ENCODE data around the gene BOLA1.
"Not testable (repeated sequence)": the region's sequence is repeated elsewhere in the genome, so short reads cannot be mapped to it uniquely, and the experiment has no call there.

The BOLA1 gene

DNA sequence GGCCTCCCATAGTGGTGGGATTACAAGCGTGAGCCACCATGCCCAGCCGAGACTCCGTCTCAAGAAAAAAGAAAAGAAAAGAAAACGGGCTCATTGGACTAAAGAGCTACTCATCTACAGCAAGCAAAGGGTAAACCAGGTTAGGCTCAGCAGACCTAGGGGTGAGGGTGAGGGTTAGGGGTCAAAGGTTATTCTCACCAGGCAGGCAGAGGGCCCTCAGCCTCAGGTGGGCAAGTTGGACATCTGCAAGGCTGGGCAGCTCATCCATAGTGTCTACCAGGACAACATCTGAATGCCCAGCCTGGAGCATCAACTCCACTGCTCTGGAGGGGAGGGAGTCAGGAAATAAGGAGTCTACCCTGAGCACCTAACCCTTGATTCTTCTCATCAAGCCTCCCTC lies 33.8 kb downstream of the BOLA1 start:
- no peak for DNase-seq

DNA sequence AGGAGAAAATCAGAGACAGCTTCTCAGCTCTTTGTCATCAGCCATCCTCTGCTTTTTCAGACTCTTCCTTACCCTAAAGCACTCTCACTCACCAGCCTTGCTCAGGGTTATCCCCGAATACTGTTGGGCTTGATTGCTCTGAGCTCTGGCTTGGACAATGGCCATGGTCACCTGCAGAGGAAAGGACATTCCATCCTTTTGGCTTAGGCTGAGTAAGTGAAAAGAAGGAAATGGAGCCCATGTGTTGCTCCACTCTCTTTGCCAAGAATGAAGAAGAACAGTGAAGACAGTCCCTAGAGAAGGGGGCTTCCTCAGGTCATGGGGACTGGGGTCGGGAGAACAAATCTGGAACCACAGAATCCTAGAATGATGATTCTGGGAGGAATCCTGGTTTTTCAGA lies 35.0 kb downstream of the BOLA1 start:
- no peak for DNase-seq

DNA sequence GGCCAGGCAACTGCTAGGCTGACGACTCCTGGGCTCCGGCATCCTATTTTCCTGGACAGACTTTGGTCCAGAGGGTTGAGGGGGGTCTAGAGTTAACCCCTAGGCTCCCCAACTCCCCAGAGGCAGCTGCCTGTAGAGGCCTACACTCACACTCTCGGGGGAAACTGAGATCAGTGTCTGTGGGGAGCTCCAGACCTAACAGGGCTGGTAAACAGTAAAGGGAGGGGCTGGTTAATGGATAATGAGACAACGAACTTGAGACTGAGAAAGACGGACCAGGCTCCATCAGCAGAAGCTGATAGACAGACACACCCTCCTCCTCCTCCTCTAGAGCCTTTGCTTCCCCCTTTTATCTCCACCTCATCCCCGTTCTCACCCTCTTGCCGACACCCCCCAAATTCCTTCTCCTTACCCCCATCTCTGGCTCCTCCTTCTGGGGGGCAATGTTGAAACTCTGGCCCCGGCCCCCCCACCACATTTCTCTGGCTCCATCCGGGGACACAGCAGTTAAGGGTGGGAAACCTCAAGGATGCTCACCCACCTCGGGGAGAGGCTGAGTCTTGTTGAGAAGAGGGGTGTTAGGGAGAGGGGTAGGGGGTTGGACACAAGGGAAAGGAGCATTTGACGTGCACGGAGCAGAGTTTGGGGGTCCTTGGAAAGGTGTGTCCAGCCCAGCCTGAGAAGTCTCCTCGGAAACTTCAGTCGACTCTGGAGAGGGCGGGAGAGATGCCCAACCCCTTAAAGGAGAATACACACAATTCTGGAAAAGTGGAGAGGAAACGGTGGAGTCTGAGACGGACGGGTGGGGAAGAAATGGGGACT lies 37.0 kb downstream of the BOLA1 start, which contains the start of gene MTMR11:
TSS of gene MTMR11 (minus strand) at position 710 of the 822 bp plus-strand sequence. CDS start at position 478, 232 bp downstream.
- no peak for DNase-seq

DNA sequence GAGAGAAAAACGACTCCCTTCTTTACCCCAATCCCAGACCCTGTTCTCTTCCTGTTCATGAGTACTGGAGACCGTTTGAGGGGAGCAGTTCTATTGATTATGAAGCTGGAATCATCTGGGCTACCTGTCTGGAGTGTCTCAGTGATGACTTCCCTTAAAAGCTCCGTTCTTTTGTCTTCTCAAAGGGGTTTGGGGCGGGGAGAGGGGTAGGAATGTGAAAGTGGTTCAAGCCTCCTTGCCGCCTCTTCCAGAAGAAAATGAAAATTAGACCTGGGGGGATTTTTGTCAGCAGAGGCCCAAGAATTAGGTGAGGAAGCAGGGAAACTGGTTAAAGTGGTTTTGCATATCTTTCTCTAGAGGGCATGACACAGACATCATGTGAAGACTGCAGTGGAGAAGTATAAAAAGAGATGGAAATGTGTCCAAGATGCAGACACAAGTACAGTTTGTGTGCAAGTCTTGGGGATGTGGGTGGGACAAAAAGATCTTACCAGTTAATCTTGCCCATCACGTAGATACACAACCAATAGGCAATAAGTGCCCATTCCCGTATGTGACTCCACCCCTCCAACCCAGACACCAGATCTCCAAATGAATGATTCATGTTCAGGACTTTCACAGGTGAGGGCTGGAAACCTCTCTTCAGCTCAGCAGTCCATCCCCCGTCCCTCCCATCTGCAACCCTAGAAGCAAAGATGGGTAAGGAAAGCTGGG lies 37.8 kb downstream of the BOLA1 start:
- DNase-seq = peak; percentile 67

DNA sequence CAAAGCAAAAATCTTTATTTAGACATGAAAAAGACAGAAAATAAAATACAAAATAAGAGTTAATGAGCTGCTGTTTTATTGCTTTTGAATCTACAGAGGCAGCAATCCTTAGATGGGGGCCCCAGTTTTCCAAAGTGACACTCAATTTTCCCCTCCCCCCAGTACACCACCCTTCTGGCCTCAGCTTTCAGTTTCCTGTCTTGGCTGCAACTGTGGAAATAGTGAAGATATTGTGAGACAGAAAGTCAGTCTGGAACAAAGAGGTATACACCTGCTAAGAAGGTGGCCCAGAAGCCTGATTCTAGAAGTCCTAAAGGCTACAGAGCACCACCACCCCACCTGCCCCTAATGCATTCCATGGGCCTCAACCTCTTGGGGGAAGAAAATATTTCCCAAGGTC lies 38.4 kb downstream of the BOLA1 start:
- no peak for DNase-seq

DNA sequence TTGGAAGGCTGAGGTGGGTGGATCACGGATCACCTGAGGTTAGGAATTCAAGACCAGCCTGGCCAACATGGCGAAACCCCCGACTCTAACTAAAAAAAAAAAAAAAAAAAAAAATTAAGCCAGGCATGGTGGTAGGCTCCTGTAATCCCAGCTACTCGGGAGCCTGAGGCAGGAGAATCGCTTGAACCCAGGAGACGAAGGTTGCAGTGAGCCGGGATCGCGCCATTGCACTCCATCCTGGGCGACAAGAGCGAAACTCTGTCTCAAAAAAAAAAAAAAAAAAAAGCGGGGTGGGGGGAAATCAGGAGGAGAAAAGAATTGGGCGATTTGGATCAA lies 39.3 kb downstream of the BOLA1 start:
- DNase-seq = not testable (repeated sequence)

DNA sequence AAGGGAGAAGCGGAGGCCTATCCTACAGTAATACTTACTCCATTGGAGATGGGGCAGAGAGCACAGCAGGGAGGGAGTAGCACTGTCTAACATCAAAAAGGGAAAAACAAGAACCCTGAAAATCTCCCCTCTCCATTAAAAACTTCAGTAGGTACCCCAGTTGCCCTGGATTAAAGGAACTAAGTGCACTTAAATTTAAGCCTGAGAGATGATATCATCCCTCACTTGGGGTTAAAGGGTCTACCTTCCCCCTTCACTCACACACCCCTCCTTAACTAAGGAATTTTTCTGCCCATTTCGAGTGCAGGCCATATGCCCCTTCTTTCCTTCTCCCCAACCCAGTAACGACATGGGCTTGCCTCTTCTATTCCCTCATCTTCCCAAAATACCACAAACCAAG lies 41.1 kb downstream of the BOLA1 start:
- no peak for DNase-seq

DNA sequence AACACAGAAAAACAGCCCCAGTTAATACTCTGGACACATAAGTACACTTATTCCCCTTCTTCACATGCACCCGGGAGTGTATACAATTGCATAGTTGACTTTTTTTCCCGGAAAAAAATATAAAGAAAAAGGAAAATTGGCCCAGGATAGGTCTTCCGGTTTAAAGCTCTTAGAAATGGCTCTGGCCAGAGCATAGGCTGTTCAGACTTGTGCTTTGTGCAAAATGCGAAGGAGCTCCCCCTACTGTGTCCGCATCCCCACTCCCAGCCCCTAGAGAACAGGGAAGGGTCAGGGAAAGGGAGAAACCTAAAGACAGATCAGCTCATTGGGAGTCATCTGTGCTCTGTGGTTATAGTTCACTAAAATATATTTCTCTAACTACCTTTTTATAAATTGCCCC lies 42.8 kb downstream of the BOLA1 start:
- no peak for DNase-seq

DNA sequence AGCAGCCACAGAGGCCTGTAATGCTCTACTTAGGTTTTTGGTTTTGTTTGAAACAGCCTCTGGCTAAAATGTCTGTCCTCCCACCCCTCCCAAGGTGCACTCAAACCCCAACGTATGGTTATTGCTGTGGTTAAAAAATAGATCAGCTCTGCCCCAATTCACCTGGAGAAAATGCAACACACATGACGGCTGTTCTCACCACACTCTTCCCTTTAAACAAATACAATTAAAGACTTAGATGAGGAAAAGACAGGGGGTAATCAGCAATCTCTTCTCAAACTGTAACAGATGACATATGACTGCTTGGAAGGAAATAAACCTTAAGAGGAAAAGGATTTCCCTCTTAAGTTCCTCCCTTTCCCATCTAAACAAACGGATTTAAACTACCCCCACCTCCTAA lies 43.5 kb downstream of the BOLA1 start:
- DNase-seq = no peak

DNA sequence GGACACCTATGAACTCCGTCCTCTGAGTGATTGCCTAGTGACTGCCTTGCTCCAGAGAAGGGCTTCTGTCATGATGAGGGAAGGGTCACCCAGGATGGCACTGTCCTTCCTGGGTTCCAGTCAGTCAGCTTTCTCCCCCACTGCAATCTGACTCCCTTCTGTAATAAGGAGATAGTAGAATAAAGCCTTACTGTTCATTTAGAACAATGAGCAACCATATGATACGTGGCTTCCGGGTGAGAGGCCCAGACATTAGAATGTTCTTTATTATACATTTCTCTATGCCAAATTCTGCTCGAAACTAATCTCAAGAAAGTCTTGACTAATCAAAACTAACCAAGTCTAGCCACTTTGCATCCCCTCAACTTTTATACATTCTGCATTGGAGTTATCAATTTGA lies 45.8 kb downstream of the BOLA1 start:
- DNase-seq = no peak

DNA sequence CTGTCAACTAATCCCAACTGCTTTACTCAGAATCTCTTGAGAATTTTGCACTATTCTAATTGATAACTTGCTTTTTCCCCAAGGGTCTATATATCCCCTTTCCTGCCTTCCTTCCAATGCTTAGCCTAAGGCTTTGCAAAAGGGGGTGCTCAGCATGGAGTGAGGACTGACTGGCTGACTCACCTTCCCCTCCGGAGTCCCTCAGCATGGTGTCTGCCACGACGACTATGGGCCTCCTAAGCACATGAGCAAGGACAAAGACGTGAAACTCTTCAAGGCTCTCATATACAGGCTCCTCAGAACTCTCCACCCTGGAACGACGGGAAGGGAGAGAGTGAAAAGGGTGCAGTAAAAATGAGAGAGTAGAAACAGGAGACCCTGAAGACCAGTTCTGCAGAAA lies 50.5 kb downstream of the BOLA1 start:
- no peak for DNase-seq

Measured in NCI-H526 treated with DMSO at 0.1 percent for 48 hours (cell line).